PC-3 (cell line): Measurements from ENCODE around the gene ARHGEF6. TPM values are rescaled to one million over a fixed set of nuclear protein-coding genes. Genes with fewer than 3 reads are reported as not detected.
"Not testable (repeated sequence)": the region's sequence is repeated elsewhere in the genome, so short reads cannot be mapped to it uniquely, and the experiment has no call there.

Experiments
- ATAC-seq: fragments of 200-7000 bp; cut with Tn5 transposase; 2 replicates; pipeline ENCODE4 v1.9.1; 2020; ENCODE audit warnings: mild to moderate bottlenecking, moderate library complexity
- BruUV-seq: library from RNA; stranded (reverse); fragments of 400-500 nt; replicated peaks from 2 replicates; lab custom pipeline; 2021; lab: Mats Ljungman, UMichigan
- CTCF ChIA-PET: fragments of 300-600 bp; sonication (Branson Sonifier 250); formaldehyde crosslinking; loops from one replicate; lab custom pipeline; 2022; ENCODE audit warnings: antibody characterized with exemption; lab: Charles Lee
- POLR2A ChIA-PET: fragments of 300-600 bp; sonication (Branson Sonifier 250); formaldehyde crosslinking; loops from one replicate; lab custom pipeline; 2022; ENCODE audit warnings: antibody characterized with exemption; ENCODE audit not compliant: unreplicated experiment; lab: Charles Lee
- DNase-seq: peaks from one replicate; pipeline ENCODE4 v3.0.0-alpha.2; 2015
- H2AFZ ChIP-seq: fragments of 300-600 bp; sonication (generic); 2 replicates; pipeline ENCODE4 v1.6.0; 2016; ENCODE audit warnings: antibody characterized with exemption, low read length
- H3F3A ChIP-seq: fragments of 300-600 bp; sonication (generic); one replicate; pipeline ENCODE4 v1.6.0; 2017; ENCODE audit warnings: antibody characterized with exemption, low read length, control low read depth, mild to moderate bottlenecking; ENCODE audit not compliant: unreplicated experiment
- H3K27ac ChIP-seq: fragments of 300-600 bp; sonication (generic); 2 replicates; pipeline ENCODE4 v1.5.1; 2016; ENCODE audit warnings: mild to moderate bottlenecking, low read length
- H3K27me3 ChIP-seq: fragments of 300-600 bp; sonication (generic); 2 replicates; pipeline ENCODE4 v1.6.1; 2016; ENCODE audit warnings: low read length, mixed read lengths
- H3K36me3 ChIP-seq: fragments of 300-600 bp; sonication (generic); 2 replicates; pipeline ENCODE4 v1.6.1; 2016; ENCODE audit warnings: low read depth, mixed run types, low read length, mixed read lengths
- H3K4me1 ChIP-seq: fragments of 300-600 bp; sonication (generic); 2 replicates; pipeline ENCODE4 v1.5.1; 2016; ENCODE audit warnings: low read length; ENCODE audit not compliant: insufficient read depth
- H3K4me2 ChIP-seq: fragments of 300-600 bp; sonication (generic); 2 replicates; pipeline ENCODE4 v1.6.0; 2016; ENCODE audit warnings: low read length
- H3K4me3 ChIP-seq: fragments of 300-600 bp; sonication (generic); 2 replicates; pipeline ENCODE4 v1.5.1; 2016; ENCODE audit warnings: mild to moderate bottlenecking, low read length, mixed read lengths
- H3K79me2 ChIP-seq: fragments of 300-600 bp; sonication (generic); 2 replicates; pipeline ENCODE4 v1.6.1; 2017; ENCODE audit warnings: low read length, mixed read lengths
- H3K9ac ChIP-seq: fragments of 300-600 bp; sonication (generic); 2 replicates; pipeline ENCODE4 v1.6.0; 2016; ENCODE audit warnings: mild to moderate bottlenecking, low read length
- H3K9me2 ChIP-seq: fragments of 300-600 bp; sonication (generic); replicated peaks from 2 replicates; pipeline ENCODE4 v1.6.1; 2016; ENCODE audit warnings: mixed run types, low read length, mixed read lengths
- H3K9me3 ChIP-seq: fragments of 300-600 bp; sonication (generic); 2 replicates; pipeline ENCODE4 v1.6.1; 2016; ENCODE audit warnings: low read length, mixed read lengths
- H4K20me1 ChIP-seq: fragments of 300-600 bp; sonication (generic); 2 replicates; pipeline ENCODE4 v1.6.1; 2016; ENCODE audit warnings: low read length, mixed read lengths
- CTCF ChIP-seq: fragments of 300-600 bp; sonication (generic); conservative IDR thresholded peaks from 2 replicates; pipeline ENCODE4 v1.5.1; 2017; ENCODE audit warnings: antibody characterized with exemption, low read depth, mild to moderate bottlenecking, low read length
- EZH2 ChIP-seq: fragments of 300-600 bp; sonication (generic); IDR thresholded peaks from one replicate; pipeline ENCODE4 v1.6.1; 2017; ENCODE audit warnings: antibody characterized with exemption, mild to moderate bottlenecking, low read length; ENCODE audit not compliant: unreplicated experiment
- EZH2phosphoT487 ChIP-seq: fragments of 300-600 bp; sonication (generic); IDR thresholded peaks from 2 replicates; pipeline ENCODE4 v1.6.1; 2018; ENCODE audit warnings: mild to moderate bottlenecking, antibody characterized with exemption, low read length, borderline replicate concordance
- intact Hi-C: fragments of 100-400 bp; cut with micrococcal nuclease; formaldehyde crosslinking; loops from 2 replicates; pipeline ENCODE4 v1.9.0; 2023
- total RNA-seq: library from RNA; depleted of rRNA; stranded (reverse); fragments of >200 nt; gene quantifications from 2 replicates; pipeline ENCODE4 v1.2.3, GENCODE V29; 2014

ARHGEF6 gene
- total RNA-seq, 1 experiment from 2014 or later, result 3.3 TPM

DNA sequence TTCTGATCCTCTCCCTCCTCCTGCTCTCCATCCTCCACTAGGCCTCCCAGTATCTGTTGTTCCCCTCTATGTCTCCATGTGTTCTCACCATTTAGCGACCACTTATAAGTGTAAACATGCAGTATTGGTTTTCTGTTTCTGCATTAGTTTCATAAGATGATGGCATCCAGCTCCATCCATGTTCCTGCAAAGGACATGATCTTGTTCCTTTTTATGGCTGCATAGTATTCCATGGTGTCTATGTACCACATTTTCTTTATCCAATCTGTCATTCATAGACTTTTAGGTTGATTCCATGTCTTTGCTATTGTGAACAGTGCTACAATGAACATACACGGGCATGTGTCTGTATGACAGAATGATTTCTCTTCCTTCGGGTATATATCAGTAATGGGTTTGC, 13.9 kb upstream of the ARHGEF6 start:
- H3K9ac ChIP-seq, H3K4me1 ChIP-seq, ATAC-seq, H3K9me2 ChIP-seq, BruUV-seq, H3K4me3 ChIP-seq, H3K27ac ChIP-seq, DNase-seq, H3F3A ChIP-seq, H2AFZ ChIP-seq, H3K4me2 ChIP-seq, H3K9me3 ChIP-seq, CTCF ChIA-PET, POLR2A ChIA-PET, H3K36me3 ChIP-seq, H4K20me1 ChIP-seq, H3K79me2 ChIP-seq, H3K27me3 ChIP-seq, intact Hi-C loops: not testable (repeated sequence)

GRCh38 chrX:136794080-136794479, 13.3 kb upstream of the ARHGEF6 start:
- no peaks in the 10 kb centered on the region for H3F3A ChIP-seq
- no peaks in the 10 kb centered on the region for H3K36me3 ChIP-seq
- no TSS peak for BruUV-seq
- H4K20me1 ChIP-seq, result no peaks in the 10 kb centered on the region
- H3K9me2 ChIP-seq, result no peaks in the 10 kb centered on the region
- no peaks in the 10 kb centered on the region for H3K79me2 ChIP-seq
- DNase-seq (no peak), ATAC-seq (no peak)
- H3K4me2 ChIP-seq, result no peak overlapping the region
- TF ChIP-seq CTCF (no peak), EZH2 (no peak), EZH2phosphoT487 (no peak)
- no peak overlapping the region for H3K27ac ChIP-seq
- intact Hi-C loops, result no loop called here
- no peak overlapping the region for H3K9ac ChIP-seq
- H3K27me3 ChIP-seq, result no peaks in the 10 kb centered on the region
- H3K4me3 ChIP-seq, result no peak overlapping the region
- H3K4me1 ChIP-seq, result 0 out of 2 replicates have a peak, but pooled peaks cover 7% of the 10 kb centered on the region
- CTCF ChIA-PET, result no interaction called here
- no peak overlapping the region for H2AFZ ChIP-seq
- no peaks in the 10 kb centered on the region for H3K9me3 ChIP-seq
- POLR2A ChIA-PET, result no interaction called here

GRCh38 chrX:136789856-136790255, 9.1 kb upstream of the ARHGEF6 start:
- POLR2A ChIA-PET, result no interaction called here

More at GRCh38 chrX:136789856-136790255, 9.1 kb upstream of the ARHGEF6 start:
- TF ChIP-seq EZH2phosphoT487 (no peak), EZH2 (no peak), CTCF (no peak)
- no peaks in the 10 kb centered on the region for H3K9me3 ChIP-seq
- no peaks in the 10 kb centered on the region for H3F3A ChIP-seq
- no peaks in the 10 kb centered on the region for H3K36me3 ChIP-seq
- H3K9me2 ChIP-seq, result no peaks in the 10 kb centered on the region
- H3K4me2 ChIP-seq, result no peak overlapping the region
- H3K27me3 ChIP-seq, result no peaks in the 10 kb centered on the region
- CTCF ChIA-PET, result interaction anchor here (0.7 kb wide), 1 partner anchor 762 kb away, joined by 4 read pairs; no protein-coding TSS in a partner anchor
- H3K4me1 ChIP-seq, result 0 out of 2 replicates have a peak, but pooled peaks cover 7% of the 10 kb centered on the region
- ATAC-seq, result no peak
- H4K20me1 ChIP-seq, result no peaks in the 10 kb centered on the region
- no peak overlapping the region for H2AFZ ChIP-seq
- H3K79me2 ChIP-seq, result no peaks in the 10 kb centered on the region
- DNase-seq, result peak; percentile 58
- BruUV-seq, result no TSS peak
- no peak overlapping the region for H3K4me3 ChIP-seq
- H3K9ac ChIP-seq, result no peak overlapping the region
- no peak overlapping the region for H3K27ac ChIP-seq
- intact Hi-C loops, result no loop called here
